ENCODE data around the gene ATP1A4. TPM values are rescaled to one million over a fixed set of nuclear protein-coding genes. Genes with fewer than 3 reads are reported as not detected.
"Not testable (repeated sequence)": the region's sequence is repeated elsewhere in the genome, so short reads cannot be mapped to it uniquely, and the experiment has no call there.

Gene ATP1A4
- total RNA-seq, 2 donors from 2014 or later: 0.68 to 1.1 TPM

GRCh38 chr1:160107512-160107911 is 43.9 kb upstream of the ATP1A4 start:
- no peaks in the 10 kb centered on the region for H3K9me3 ChIP-seq
- H3K4me1 ChIP-seq (ENCODE audit: control insufficient read depth in 1 of 2, low read depth in 2 of 2): peaks cover 6 to 41% of the 10 kb centered on the region in 2 donors
- DNase-seq (ENCODE audit: low spot score) (no peak), ATAC-seq (ENCODE audit: insufficient number of reproducible peaks, low FRiP score, low read depth) (no peak)
- no peak for TF ChIP-seq CTCF (IDR thresholded peaks at IDR 0.05)
- H3K4me3 ChIP-seq: no peak overlapping the region
- no peaks in the 10 kb centered on the region for H3K27me3 ChIP-seq (replicated peaks; ENCODE audit: insufficient read depth)
- H3K27ac ChIP-seq: no peak overlapping the region
- no peaks in the 10 kb centered on the region for H3K36me3 ChIP-seq

- DNase-seq (ENCODE audit: low spot score) (no peak), ATAC-seq (ENCODE audit: insufficient number of reproducible peaks, low FRiP score, low read depth) (no peak)
- Histone ChIP-seq H3K4me1 (ENCODE audit: control insufficient read depth in 1 of 2, low read depth in 2 of 2) (peaks cover 11 to 40% of the 10 kb centered on the region in 2 donors), H3K27me3 (replicated peaks; ENCODE audit: insufficient read depth) (no peaks in the 10 kb centered on the region), H3K27ac (no peak overlapping the region), H3K36me3 (no peaks in the 10 kb centered on the region), H3K9me3 (no peaks in the 10 kb centered on the region), H3K4me3 (no peak overlapping the region)
- peak; percentile 41 for TF ChIP-seq CTCF (IDR thresholded peaks at IDR 0.05)
These were observed 42.3 kb upstream of the ATP1A4 start for GRCh38 chr1:160108888-160109662.

GRCh38 chr1:160109686-160110085 is 41.7 kb upstream of the ATP1A4 start:
- H3K4me3 ChIP-seq: no peak overlapping the region
- TF ChIP-seq CTCF (IDR thresholded peaks at IDR 0.05): no peak
- H3K4me1 ChIP-seq (ENCODE audit: control insufficient read depth in 1 of 2, low read depth in 2 of 2): peaks cover 16 to 40% of the 10 kb centered on the region in 2 donors
- no peaks in the 10 kb centered on the region for H3K27me3 ChIP-seq (replicated peaks; ENCODE audit: insufficient read depth)
- ATAC-seq (ENCODE audit: insufficient number of reproducible peaks, low FRiP score, low read depth): no peak
- H3K9me3 ChIP-seq: no peaks in the 10 kb centered on the region
- no peak for DNase-seq (ENCODE audit: low spot score)
- no peak overlapping the region for H3K27ac ChIP-seq
- H3K36me3 ChIP-seq: no peaks in the 10 kb centered on the region

- peaks cover 23 to 44% of the 10 kb centered on the region in 2 donors for H3K4me1 ChIP-seq (ENCODE audit: control insufficient read depth in 1 of 2, low read depth in 2 of 2)
- not testable (repeated sequence) for H3K9me3 ChIP-seq; H3K27me3 ChIP-seq (replicated peaks; ENCODE audit: insufficient read depth); H3K4me3 ChIP-seq; DNase-seq (ENCODE audit: low spot score); H3K27ac ChIP-seq; ATAC-seq (ENCODE audit: insufficient number of reproducible peaks, low FRiP score, low read depth); H3K36me3 ChIP-seq
These were observed 39.9 kb upstream of the ATP1A4 start for GRCh38 chr1:160111462-160111861.

- no peak overlapping the region for H3K4me3 ChIP-seq
- H3K4me1 ChIP-seq (ENCODE audit: control insufficient read depth in 1 of 2, low read depth in 2 of 2): peaks cover 23 to 53% of the 10 kb centered on the region in 2 donors
- no peak overlapping the region for H3K27ac ChIP-seq
- TF ChIP-seq CTCF (IDR thresholded peaks at IDR 0.05): no peak
- no peaks in the 10 kb centered on the region for H3K9me3 ChIP-seq
- DNase-seq (ENCODE audit: low spot score): no peak
- no peak for ATAC-seq (ENCODE audit: insufficient number of reproducible peaks, low FRiP score, low read depth)
- H3K36me3 ChIP-seq: no peaks in the 10 kb centered on the region
- no peaks in the 10 kb centered on the region for H3K27me3 ChIP-seq (replicated peaks; ENCODE audit: insufficient read depth)
These were observed 39.0 kb upstream of the ATP1A4 start for GRCh38 chr1:160112357-160112756.
